ENCODE results near the gene JAZF1. TPM values are rescaled to one million over a fixed set of nuclear protein-coding genes. Genes with fewer than 3 reads are reported as not detected.

JAZF1 gene
- total and polyA plus RNA-seq, 10 of the 15 experiments (the other 5 are each of a cell fraction or from before 2014, with no cell fraction given): 0.04 to 0.82 (median 0.15) TPM; not detected in 3

- ChIA-PET POLR2A (no interaction called here), RAD21 (ENCODE audit: unreplicated experiment) (no interaction called here), SMC1A (ENCODE audit: uncharacterized antibody, unreplicated experiment) (no interaction called here), CTCF (no interaction called here)
- no peak overlapping the region for H2AFZ ChIP-seq (ENCODE audit: control insufficient read depth, low read depth, low read length)
- DNase-seq (ENCODE audit: low read depth, low spot score): no peak
- H3K79me2 ChIP-seq (ENCODE audit: control insufficient read depth, insufficient read depth, low read length): no peaks in the 10 kb centered on the region
- H3K4me3 ChIP-seq: no peak overlapping the region
- no peaks in the 10 kb centered on the region for H4K20me1 ChIP-seq (ENCODE audit: control insufficient read depth, insufficient read depth)
- H3K9me3 ChIP-seq (replicated peaks; ENCODE audit: control insufficient read depth, insufficient read depth, low read length): no peaks in the 10 kb centered on the region
- intact Hi-C loops (cut with micrococcal nuclease; ENCODE audit: unreplicated experiment): no loop called here
- H3K4me2 ChIP-seq (ENCODE audit: control insufficient read depth, insufficient read depth): no peak overlapping the region
- H3K27me3 ChIP-seq (replicated peaks in 1 of 2; ENCODE audit: control insufficient read depth in 2 of 2, insufficient read depth in 2 of 2, low read length in 1 of 2): peaks cover 0 to 3% of the 10 kb centered on the region in 2 experiments
- in situ Hi-C loops (cut with MboI): no loop called here
- no peak for TF ChIP-seq TAF1 (IDR thresholded peaks at IDR 0.05; ENCODE audit: borderline replicate concordance, low read depth, low read length)
- TF ChIP-seq HCFC1 (IDR thresholded peaks at IDR 0.05; ENCODE audit: low read length): no peak
- no peak for TF ChIP-seq ZNF687 (IDR thresholded peaks at IDR 0.05)
- TF ChIP-seq KDM1A (IDR thresholded peaks at IDR 0.05; ENCODE audit: borderline replicate concordance): no peak
- no peak for TF ChIP-seq SMAD5 (IDR thresholded peaks at IDR 0.05; ENCODE audit: low read depth)
- no peak for ATAC-seq
- BruUV-seq (replicated peaks): no TSS peak
- WGBS (ENCODE audit: insufficient coverage, insufficient replicate concordance, low lambda C conversion rate, missing lambda C conversion rate): 41% methylated on average over 2 of the region's 2 CpGs
- H3K27ac ChIP-seq (ENCODE audit: control insufficient read depth, insufficient read depth): no peak overlapping the region
- no peaks in the 10 kb centered on the region for H3K4me1 ChIP-seq (ENCODE audit: control insufficient read depth, insufficient read depth, low read length)
- H3K36me3 ChIP-seq (ENCODE audit: control insufficient read depth in 2 of 2, insufficient read depth in 2 of 2, low read length in 1 of 2): no peaks in the 10 kb centered on the region
- no peak overlapping the region for H3K9ac ChIP-seq (ENCODE audit: control insufficient read depth, insufficient read depth, low read length)
- FAIRE-seq: no peak
Measured at GRCh38 chr7:28008911-28009310, 171.7 kb downstream of the JAZF1 start.
